ENCODE results near the gene SCYL1.
A peak's percentile ranks its signal among the peaks of the same experiment; 100 is the strongest.
"Not testable (repeated sequence)": the region's sequence is repeated elsewhere in the genome, so short reads cannot be mapped to it uniquely, and the experiment has no call there.

Gene SCYL1

DNA sequence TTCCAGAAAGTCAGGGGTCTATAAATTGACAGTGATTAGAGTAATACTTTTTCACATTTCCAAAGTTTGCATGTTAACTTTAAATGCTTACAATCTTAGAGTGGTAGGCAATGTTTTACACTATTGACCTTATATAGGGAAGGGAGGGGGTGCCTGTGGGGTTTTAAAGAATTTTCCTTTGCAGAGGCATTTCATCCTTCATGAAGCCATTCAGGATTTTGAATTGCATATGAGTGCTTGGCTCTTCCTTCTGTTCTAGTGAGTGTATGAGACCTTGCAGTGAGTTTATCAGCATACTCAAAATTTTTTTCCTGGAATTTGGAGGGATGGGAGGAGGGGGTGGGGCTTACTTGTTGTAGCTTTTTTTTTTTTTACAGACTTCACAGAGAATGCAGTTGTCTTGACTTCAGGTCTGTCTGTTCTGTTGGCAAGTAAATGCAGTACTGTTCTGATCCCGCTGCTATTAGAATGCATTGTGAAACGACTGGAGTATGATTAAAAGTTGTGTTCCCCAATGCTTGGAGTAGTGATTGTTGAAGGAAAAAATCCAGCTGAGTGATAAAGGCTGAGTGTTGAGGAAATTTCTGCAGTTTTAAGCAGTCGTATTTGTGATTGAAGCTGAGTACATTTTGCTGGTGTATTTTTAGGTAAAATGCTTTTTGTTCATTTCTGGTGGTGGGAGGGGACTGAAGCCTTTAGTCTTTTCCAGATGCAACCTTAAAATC is 20.8 kb upstream of the SCYL1 start:
- H3K36me3 ChIP-seq (ENCODE audit: control insufficient read depth, insufficient read depth, low read length), result peaks cover 52% of the 10 kb centered on the region

DNA sequence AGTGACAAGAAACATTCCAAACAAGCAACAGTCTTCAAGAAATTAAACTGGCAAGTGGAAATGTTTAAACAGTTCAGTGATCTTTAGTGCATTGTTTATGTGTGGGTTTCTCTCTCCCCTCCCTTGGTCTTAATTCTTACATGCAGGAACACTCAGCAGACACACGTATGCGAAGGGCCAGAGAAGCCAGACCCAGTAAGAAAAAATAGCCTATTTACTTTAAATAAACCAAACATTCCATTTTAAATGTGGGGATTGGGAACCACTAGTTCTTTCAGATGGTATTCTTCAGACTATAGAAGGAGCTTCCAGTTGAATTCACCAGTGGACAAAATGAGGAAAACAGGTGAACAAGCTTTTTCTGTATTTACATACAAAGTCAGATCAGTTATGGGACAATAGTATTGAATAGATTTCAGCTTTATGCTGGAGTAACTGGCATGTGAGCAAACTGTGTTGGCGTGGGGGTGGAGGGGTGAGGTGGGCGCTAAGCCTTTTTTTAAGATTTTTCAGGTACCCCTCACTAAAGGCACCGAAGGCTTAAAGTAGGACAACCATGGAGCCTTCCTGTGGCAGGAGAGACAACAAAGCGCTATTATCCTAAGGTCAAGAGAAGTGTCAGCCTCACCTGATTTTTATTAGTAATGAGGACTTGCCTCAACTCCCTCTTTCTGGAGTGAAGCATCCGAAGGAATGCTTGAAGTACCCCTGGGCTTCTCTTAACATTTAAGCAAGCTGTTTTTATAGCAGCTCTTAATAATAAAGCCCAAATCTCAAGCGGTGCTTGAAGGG is 20.0 kb upstream of the SCYL1 start:
- peak overlapping the region; percentile 99 for H3K9ac ChIP-seq (ENCODE audit: low read length)

More for the DNA sequence above, 20.8 kb upstream of the SCYL1 start:
- H3K9ac ChIP-seq (ENCODE audit: low read length), result peak overlapping the region; percentile 99
- no peaks in the 10 kb centered on the region for H3K9me3 ChIP-seq (ENCODE audit: control insufficient read depth, low read length)
- peak overlapping the region; percentile 99 for H3K4me3 ChIP-seq (ENCODE audit: low read length)
- peaks cover 41% of the 10 kb centered on the region for H3K4me1 ChIP-seq (ENCODE audit: control insufficient read depth, insufficient read depth, low read length)
- H3K27me3 ChIP-seq (ENCODE audit: control insufficient read depth, insufficient read depth, low read length), result no peaks in the 10 kb centered on the region

DNA sequence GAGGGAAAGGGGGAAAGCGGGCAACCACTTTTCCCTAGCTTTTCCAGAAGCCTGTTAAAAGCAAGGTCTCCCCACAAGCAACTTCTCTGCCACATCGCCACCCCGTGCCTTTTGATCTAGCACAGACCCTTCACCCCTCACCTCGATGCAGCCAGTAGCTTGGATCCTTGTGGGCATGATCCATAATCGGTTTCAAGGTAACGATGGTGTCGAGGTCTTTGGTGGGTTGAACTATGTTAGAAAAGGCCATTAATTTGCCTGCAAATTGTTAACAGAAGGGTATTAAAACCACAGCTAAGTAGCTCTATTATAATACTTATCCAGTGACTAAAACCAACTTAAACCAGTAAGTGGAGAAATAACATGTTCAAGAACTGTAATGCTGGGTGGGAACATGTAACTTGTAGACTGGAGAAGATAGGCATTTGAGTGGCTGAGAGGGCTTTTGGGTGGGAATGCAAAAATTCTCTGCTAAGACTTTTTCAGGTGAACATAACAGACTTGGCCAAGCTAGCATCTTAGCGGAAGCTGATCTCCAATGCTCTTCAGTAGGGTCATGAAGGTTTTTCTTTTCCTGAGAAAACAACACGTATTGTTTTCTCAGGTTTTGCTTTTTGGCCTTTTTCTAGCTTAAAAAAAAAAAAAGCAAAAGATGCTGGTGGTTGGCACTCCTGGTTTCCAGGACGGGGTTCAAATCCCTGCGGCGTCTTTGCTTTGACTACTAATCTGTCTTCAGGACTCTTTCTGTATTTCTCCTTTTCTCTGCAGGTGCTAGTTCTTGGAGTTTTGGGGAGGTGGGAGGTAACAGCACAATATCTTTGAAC is 19.2 kb upstream of the SCYL1 start:
- no peaks in the 10 kb centered on the region for H3K9me3 ChIP-seq (ENCODE audit: control insufficient read depth, low read length)
- no peaks in the 10 kb centered on the region for H3K27me3 ChIP-seq (ENCODE audit: control insufficient read depth, insufficient read depth, low read length)
- H3K36me3 ChIP-seq (ENCODE audit: control insufficient read depth, insufficient read depth, low read length), result peaks cover 47% of the 10 kb centered on the region
- peak overlapping the region; percentile 99 for H3K4me3 ChIP-seq (ENCODE audit: low read length)
- peak overlapping the region; percentile 99 for H3K9ac ChIP-seq (ENCODE audit: low read length)
- H3K4me1 ChIP-seq (ENCODE audit: control insufficient read depth, insufficient read depth, low read length), result peaks cover 45% of the 10 kb centered on the region

More for the DNA sequence above, 20.0 kb upstream of the SCYL1 start:
- Histone ChIP-seq H3K4me3 (ENCODE audit: low read length) (peak overlapping the region; percentile 99), H3K36me3 (ENCODE audit: control insufficient read depth, insufficient read depth, low read length) (peaks cover 52% of the 10 kb centered on the region), H3K9me3 (ENCODE audit: control insufficient read depth, low read length) (no peaks in the 10 kb centered on the region), H3K27me3 (ENCODE audit: control insufficient read depth, insufficient read depth, low read length) (no peaks in the 10 kb centered on the region), H3K4me1 (ENCODE audit: control insufficient read depth, insufficient read depth, low read length) (peaks cover 41% of the 10 kb centered on the region)

DNA sequence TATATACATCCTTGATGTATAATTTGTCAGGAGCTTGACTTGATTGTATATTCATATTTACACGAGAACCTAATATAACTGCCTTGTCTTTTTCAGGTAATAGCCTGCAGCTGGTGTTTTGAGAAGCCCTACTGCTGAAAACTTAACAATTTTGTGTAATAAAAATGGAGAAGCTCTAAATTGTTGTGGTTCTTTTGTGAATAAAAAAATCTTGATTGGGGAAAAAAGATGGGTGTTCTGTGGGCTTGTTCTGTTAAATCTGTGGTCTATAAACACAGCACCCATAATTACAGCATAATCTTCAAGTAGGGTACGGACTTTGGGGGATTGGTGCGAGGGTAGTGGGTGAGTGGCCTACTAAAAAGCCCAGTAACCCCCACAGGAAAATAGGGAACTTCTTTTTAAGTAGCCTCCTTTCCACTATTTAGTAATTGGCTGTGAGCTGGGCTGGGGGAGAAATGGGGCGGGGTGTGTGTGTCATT is 18.6 kb upstream of the SCYL1 start:
- no peak overlapping the region for H3K4me3 ChIP-seq (ENCODE audit: low read length)
- H3K36me3 ChIP-seq (ENCODE audit: control insufficient read depth, insufficient read depth, low read length), result peaks cover 42% of the 10 kb centered on the region
- H3K4me1 ChIP-seq (ENCODE audit: control insufficient read depth, insufficient read depth, low read length), result peaks cover 47% of the 10 kb centered on the region
- no peaks in the 10 kb centered on the region for H3K27me3 ChIP-seq (ENCODE audit: control insufficient read depth, insufficient read depth, low read length)
- peak overlapping the region; percentile 99 for H3K9ac ChIP-seq (ENCODE audit: low read length)
- H3K9me3 ChIP-seq (ENCODE audit: control insufficient read depth, low read length), result no peaks in the 10 kb centered on the region

DNA sequence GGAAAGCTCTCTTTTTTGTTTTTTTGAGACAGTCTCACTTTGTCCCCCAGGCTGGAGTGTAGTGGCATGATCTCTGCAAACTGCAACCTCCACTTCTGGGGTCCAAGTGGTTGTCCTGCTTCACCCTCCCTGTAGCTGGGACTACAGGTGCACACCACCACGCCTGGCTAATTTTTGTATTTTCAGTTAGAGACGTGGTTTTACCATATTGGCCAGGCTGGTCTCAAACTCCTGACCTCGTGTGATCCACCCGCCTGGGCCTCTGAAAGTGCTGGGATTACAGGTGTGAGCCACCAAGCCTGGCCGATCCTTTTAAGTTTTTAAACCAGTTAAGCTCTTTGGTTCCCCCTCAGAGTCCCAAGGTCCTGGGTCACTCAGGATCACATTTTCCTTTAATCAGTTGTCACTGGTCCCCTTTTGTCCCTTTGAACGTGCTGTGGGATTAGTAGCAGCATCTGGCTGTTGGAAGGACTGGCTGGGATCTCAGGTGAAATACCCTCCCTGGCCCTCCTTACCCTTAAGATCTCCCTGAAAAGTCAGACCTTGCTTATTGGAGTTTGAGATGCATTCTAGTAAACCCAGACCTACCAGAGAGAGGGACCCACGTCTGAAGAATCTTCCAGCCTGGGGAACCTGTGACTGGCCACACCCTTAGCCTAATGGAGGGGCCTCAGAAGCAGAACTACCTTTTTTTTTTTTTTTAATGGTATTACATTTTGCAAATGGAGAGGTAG is 17.9 kb upstream of the SCYL1 start:
- H3K4me3 ChIP-seq (ENCODE audit: low read length), result no peak overlapping the region

DNA sequence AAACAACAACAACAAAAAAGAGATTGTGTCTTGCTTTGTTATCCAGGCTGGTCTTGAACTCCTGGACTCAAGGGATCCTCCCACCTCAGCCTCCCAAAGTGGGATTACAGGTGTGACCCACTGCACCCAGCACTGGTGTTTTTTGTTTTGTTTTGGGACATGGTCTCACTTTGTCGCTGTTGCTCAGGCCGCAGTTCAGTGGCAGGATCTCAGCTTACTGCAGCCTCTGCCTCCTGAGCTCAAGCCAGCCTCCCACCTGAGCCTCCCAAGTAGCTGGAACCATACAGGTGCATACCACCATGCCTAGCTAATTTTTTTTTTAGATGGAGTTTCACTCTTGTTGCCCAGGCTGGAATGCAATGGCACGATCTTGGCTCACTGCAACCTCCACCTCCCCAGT is 12.6 kb upstream of the SCYL1 start:
- H3K4me3 ChIP-seq (ENCODE audit: low read length); H3K36me3 ChIP-seq (ENCODE audit: control insufficient read depth, insufficient read depth, low read length); H3K9me3 ChIP-seq (ENCODE audit: control insufficient read depth, low read length); H3K27me3 ChIP-seq (ENCODE audit: control insufficient read depth, insufficient read depth, low read length); H3K9ac ChIP-seq (ENCODE audit: low read length): not testable (repeated sequence)
- peaks cover 15% of the 10 kb centered on the region for H3K4me1 ChIP-seq (ENCODE audit: control insufficient read depth, insufficient read depth, low read length)

More for the DNA sequence above, 17.9 kb upstream of the SCYL1 start:
- Histone ChIP-seq H3K4me1 (ENCODE audit: control insufficient read depth, insufficient read depth, low read length) (peaks cover 47% of the 10 kb centered on the region), H3K9ac (ENCODE audit: low read length) (peak overlapping the region; percentile 99), H3K9me3 (ENCODE audit: control insufficient read depth, low read length) (no peaks in the 10 kb centered on the region), H3K27me3 (ENCODE audit: control insufficient read depth, insufficient read depth, low read length) (no peaks in the 10 kb centered on the region), H3K36me3 (ENCODE audit: control insufficient read depth, insufficient read depth, low read length) (peaks cover 36% of the 10 kb centered on the region)

DNA sequence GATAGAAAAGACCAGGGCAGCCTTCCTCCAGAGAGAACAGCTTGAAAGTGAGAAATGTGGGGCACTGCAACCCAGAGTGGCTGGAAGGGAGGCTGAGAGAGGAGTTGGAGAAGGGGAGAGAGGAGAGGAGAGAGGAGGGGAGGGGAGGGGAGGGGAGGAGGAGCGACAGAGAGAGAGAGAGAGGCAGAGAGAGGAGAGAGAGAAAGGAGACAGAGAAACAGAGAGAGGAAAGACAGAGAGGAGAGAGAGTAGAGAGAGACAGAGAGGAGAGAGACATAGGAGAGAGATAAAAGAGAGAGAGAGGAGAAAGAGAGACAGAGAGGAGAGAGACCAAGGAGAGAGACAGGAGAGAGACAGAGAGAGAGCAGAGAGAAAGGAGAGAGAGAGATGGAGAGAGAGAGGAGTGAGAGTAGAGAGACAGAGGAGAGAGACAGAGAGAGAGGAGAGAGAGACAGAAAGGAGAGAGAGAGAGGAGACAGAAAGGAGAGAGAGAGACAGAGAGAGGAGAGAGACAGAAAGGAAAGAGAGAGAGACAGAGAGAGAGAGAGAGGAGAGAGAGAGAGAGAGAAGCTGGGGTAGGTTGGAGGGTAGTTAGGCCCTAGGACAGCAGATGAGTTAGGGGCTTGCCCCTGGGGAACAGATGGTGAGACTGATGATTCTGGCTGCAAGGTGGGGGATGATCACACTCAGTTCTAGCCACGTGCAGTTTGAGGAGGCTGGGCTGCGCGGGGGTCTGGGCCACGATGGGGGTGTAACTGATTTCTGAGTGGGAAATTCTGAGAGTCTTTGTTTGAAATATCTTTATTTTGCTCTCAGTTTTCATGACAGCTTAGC is 8.5 kb upstream of the SCYL1 start:
- Histone ChIP-seq H3K4me1 (ENCODE audit: control insufficient read depth, insufficient read depth, low read length) (no peaks in the 10 kb centered on the region), H3K4me3 (ENCODE audit: low read length) (no peak overlapping the region), H3K9ac (ENCODE audit: low read length) (no peak overlapping the region), H3K36me3 (ENCODE audit: control insufficient read depth, insufficient read depth, low read length) (no peaks in the 10 kb centered on the region), H3K9me3 (ENCODE audit: control insufficient read depth, low read length) (no peaks in the 10 kb centered on the region), H3K27me3 (ENCODE audit: control insufficient read depth, insufficient read depth, low read length) (no peaks in the 10 kb centered on the region)

DNA sequence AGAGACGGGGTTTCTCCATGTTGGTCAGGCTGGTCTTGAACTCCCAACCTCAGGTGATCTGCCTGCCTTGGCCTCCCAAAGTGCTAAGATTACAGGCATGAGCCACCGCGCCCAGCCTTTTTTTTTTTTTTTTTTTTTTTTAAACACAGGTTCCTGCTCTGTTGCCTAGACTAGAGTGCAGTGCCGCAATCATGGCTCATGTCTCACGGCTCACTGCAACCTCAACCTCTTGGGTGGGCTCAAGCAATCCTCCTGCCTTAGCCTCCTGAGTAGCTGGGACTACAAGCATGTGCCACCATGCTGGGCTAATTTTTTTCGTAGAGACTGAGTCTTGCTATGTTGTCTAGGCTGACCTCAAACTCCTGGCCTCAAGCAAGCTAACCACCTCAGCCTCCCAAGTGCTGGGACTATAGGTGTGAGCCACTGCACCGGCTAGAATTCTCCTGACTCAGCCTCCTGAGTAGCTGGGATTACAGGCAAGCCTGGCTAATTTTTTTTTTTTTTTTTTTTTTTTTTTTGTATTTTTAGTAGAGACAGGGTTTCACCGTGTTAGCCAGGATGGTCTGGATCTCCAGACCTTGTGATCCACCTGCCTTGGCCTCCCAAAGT is 5.8 kb upstream of the SCYL1 start:
- H3K9ac ChIP-seq (ENCODE audit: low read length); H3K4me1 ChIP-seq (ENCODE audit: control insufficient read depth, insufficient read depth, low read length); H3K36me3 ChIP-seq (ENCODE audit: control insufficient read depth, insufficient read depth, low read length); H3K27me3 ChIP-seq (ENCODE audit: control insufficient read depth, insufficient read depth, low read length); H3K4me3 ChIP-seq (ENCODE audit: low read length); H3K9me3 ChIP-seq (ENCODE audit: control insufficient read depth, low read length): not testable (repeated sequence)

DNA sequence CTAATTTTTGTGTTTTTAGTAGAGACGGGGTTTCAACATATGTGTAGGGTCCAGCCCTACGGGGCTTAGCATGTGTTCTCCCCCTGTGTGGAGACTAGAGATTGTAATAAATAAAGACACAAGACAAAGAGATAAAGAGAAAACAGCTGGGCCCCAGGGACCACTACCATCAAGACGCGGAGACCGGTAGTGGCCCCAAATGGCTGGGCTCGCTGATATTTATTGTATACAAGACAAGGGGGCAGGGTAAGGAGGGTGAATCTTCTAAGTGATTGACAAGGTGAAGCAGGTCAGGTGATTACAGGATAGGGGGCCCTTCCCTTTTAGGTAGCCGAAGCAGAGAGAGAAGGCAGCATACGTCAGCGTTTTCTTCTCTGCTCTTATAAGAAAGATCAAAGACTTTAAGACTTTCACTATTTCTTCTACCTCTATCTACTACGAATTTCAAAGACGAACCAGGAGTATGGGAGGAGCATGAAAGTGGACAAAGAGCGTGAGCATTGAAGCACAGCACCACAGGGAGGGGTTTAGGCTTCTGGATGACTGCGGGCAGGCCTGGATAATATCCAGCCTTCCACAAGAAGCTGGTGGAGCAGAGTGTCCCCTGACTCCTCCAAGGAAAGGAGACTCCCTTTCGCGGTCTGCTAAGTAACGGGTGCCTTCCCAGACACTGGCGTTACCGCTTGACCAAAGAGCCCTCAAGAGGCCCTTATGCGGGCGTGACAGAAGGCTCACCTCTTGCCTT is 2.9 kb upstream of the SCYL1 start:
- H3K4me3 ChIP-seq (ENCODE audit: low read length); H3K9ac ChIP-seq (ENCODE audit: low read length); H3K9me3 ChIP-seq (ENCODE audit: control insufficient read depth, low read length); H3K36me3 ChIP-seq (ENCODE audit: control insufficient read depth, insufficient read depth, low read length); H3K27me3 ChIP-seq (ENCODE audit: control insufficient read depth, insufficient read depth, low read length): not testable (repeated sequence)
- peaks cover 14% of the 10 kb centered on the region for H3K4me1 ChIP-seq (ENCODE audit: control insufficient read depth, insufficient read depth, low read length)
